A549 (cell line): Measurements from ENCODE around the gene DDX41.

Experiments used
- CHD4 ChIP-seq: fragments of 200-600 bp; sonication (generic); IDR thresholded peaks from 2 replicates; pipeline ENCODE4 v1.6.1; 2016; ENCODE audit warnings: antibody characterized with exemption, mild to moderate bottlenecking, borderline replicate concordance
- CTCF ChIP-seq: fragments of >200 bp; sonication (Bioruptor Twin); formaldehyde crosslinking; IDR thresholded peaks from 3 replicates; pipeline ENCODE4 v1.5.1; 2016
- EHMT2 ChIP-seq: fragments of 200-600 bp; sonication (generic); IDR thresholded peaks from 2 replicates; pipeline ENCODE4 v1.6.1; 2016; ENCODE audit warnings: antibody characterized with exemption, low read depth, mild to moderate bottlenecking, moderate library complexity
- ESRRA ChIP-seq: fragments of 150-350 bp; IDR thresholded peaks from 2 replicates; pipeline ENCODE4 v1.6.1; 2014; ENCODE audit warnings: mild to moderate bottlenecking, low read length, borderline replicate concordance
- JUNB ChIP-seq: fragments of >200 bp; sonication (Bioruptor Twin); formaldehyde crosslinking; IDR thresholded peaks from 2 replicates; pipeline ENCODE4 v1.6.1; 2016
- KDM1A ChIP-seq: fragments of 200-600 bp; sonication (generic); IDR thresholded peaks from 2 replicates; pipeline ENCODE4 v1.6.1; 2016; ENCODE audit warnings: low read depth, mild to moderate bottlenecking
- MAX ChIP-seq: IDR thresholded peaks from 2 replicates; pipeline ENCODE4 v1.6.1; 2012
- MAZ ChIP-seq: fragments of 150-350 bp; IDR thresholded peaks from 2 replicates; pipeline ENCODE4 v1.6.1; 2014; ENCODE audit warnings: antibody characterized with exemption, low read depth, low read length, borderline replicate concordance
- NPAS2 ChIP-seq: fragments of 250-450 bp; sonication (Bioruptor Pico); IDR thresholded peaks from 2 replicates; pipeline ENCODE4 v1.8.0; 2022; ENCODE audit warnings: mild to moderate bottlenecking, moderate library complexity, borderline replicate concordance
- POLR2A ChIP-seq: IDR thresholded peaks from 2 replicates; pipeline ENCODE4 v1.6.1; 2012; ENCODE audit warnings: mild to moderate bottlenecking, low read length
- RCOR1 ChIP-seq: fragments of 150-350 bp; IDR thresholded peaks from 2 replicates; pipeline ENCODE4 v1.6.1; 2014; ENCODE audit warnings: antibody characterized with exemption, low read length, low read depth
- REST ChIP-seq: fragments of 200-600 bp; sonication (generic); IDR thresholded peaks from 2 replicates; pipeline ENCODE4 v1.6.1; 2016; ENCODE audit warnings: antibody characterized with exemption, mild to moderate bottlenecking, moderate library complexity
- RFX5 ChIP-seq: fragments of 450-650 bp; IDR thresholded peaks from 2 replicates; pipeline ENCODE4 v1.7.1; 2014; ENCODE audit warnings: antibody characterized with exemption, mild to moderate bottlenecking, moderate library complexity
- ZSCAN20 ChIP-seq: fragments of 250-450 bp; sonication (Bioruptor Pico); IDR thresholded peaks from 2 replicates; pipeline ENCODE4 v1.8.0; 2022; ENCODE audit warnings: mild to moderate bottlenecking, moderate library complexity

GRCh38 chr5:177477701-177478477, 38.9 kb downstream of the DDX41 start:
- TF ChIP-seq CTCF (no peak), MAX (no peak), JUNB (no peak), ZSCAN20 (CRISPR knock-in tag) (no peak), MAZ (no peak), POLR2A (no peak), CHD4 (no peak), NPAS2 (CRISPR knock-in tag) (no peak), RCOR1 (no peak), REST (no peak), ESRRA (no peak), EHMT2 (no peak), RFX5 (no peak), KDM1A (no peak)
